Neutrophil (primary cell): ENCODE measurements around the gene SART1.

Source experiments
- H3K27ac ChIP-seq: fragments of 200-600 bp; sonication (generic); 2 replicates; pipeline ENCODE4 v1.5.1; 2016; ENCODE audit warnings: mild to moderate bottlenecking, moderate library complexity
- H3K27me3 ChIP-seq: fragments of 200-600 bp; sonication (generic); 2 replicates; pipeline ENCODE4 v1.6.0; 2016; ENCODE audit warnings: mild to moderate bottlenecking
- H3K36me3 ChIP-seq: fragments of 200-600 bp; sonication (generic); 2 replicates; pipeline ENCODE4 v1.5.1; 2017
- H3K4me1 ChIP-seq, 2 experiments: fragments of 200-600 bp in 1 of 2; sonication (generic) in 1 of 2; 1 replicate in 1 of 2; 2 replicates in 1 of 2; pipeline versions ENCODE4 v1.5.1 to v1.6.1; 2013 to 2016; ENCODE audit warnings: low read depth in 1 of 2, low read length in 1 of 2, mild to moderate bottlenecking in 1 of 2, moderate library complexity in 1 of 2; ENCODE audit not compliant: control insufficient read depth in 1 of 2, insufficient read depth in 1 of 2
- H3K4me3 ChIP-seq, 2 experiments: fragments of 200-600 bp in 1 of 2; sonication (generic) in 1 of 2; 1 replicate in 1 of 2; 2 replicates in 1 of 2; pipeline ENCODE4 v1.5.1; 2013 to 2016; ENCODE audit warnings: low read depth in 1 of 2, low read length in 1 of 2, mild to moderate bottlenecking in 1 of 2, moderate library complexity in 1 of 2
- H3K9me3 ChIP-seq: fragments of 200-600 bp; sonication (generic); 2 replicates; pipeline ENCODE4 v1.5.1; 2016
- CTCF ChIP-seq: fragments of 200-600 bp; sonication (generic); IDR thresholded peaks from 2 replicates; pipeline ENCODE4 v1.5.1; 2016; ENCODE audit warnings: antibody characterized with exemption

Gene SART1

GRCh38 chr11:65934014-65934413 is 27.5 kb upstream of the SART1 start:
- H3K4me3 ChIP-seq: no peak overlapping the region
- no peaks in the 10 kb centered on the region for H3K36me3 ChIP-seq
- H3K9me3 ChIP-seq: no peaks in the 10 kb centered on the region
- H3K27me3 ChIP-seq: peaks cover 6% of the 10 kb centered on the region
- no peaks in the 10 kb centered on the region for H3K4me1 ChIP-seq
- no peak for TF ChIP-seq CTCF
- no peak overlapping the region for H3K27ac ChIP-seq

GRCh38 chr11:65937766-65938165 is 23.8 kb upstream of the SART1 start:
- Histone ChIP-seq H3K36me3 (no peaks in the 10 kb centered on the region), H3K4me1 (peaks cover 11 to 12% of the 10 kb centered on the region in 2 experiments), H3K27ac (no peak overlapping the region), H3K27me3 (peaks cover 6% of the 10 kb centered on the region), H3K4me3 (no peak overlapping the region), H3K9me3 (no peaks in the 10 kb centered on the region)
- no peak for TF ChIP-seq CTCF

- Histone ChIP-seq H3K4me3 (no peak overlapping the region), H3K36me3 (no peaks in the 10 kb centered on the region), H3K27ac (peak overlapping the region; percentile 74), H3K27me3 (peaks cover 6% of the 10 kb centered on the region), H3K4me1 (peaks cover 11 to 12% of the 10 kb centered on the region in 2 experiments), H3K9me3 (no peaks in the 10 kb centered on the region)
- no peak for TF ChIP-seq CTCF
Observed at GRCh38 chr11:65941720-65942310, 19.7 kb upstream of the SART1 start.

- H3K9me3 ChIP-seq: no peaks in the 10 kb centered on the region
- no peak overlapping the region for H3K27ac ChIP-seq
- peaks cover 5% of the 10 kb centered on the region for H3K27me3 ChIP-seq
- H3K4me1 ChIP-seq: peaks cover 11 to 12% of the 10 kb centered on the region in 2 experiments
- TF ChIP-seq CTCF: no peak
- H3K4me3 ChIP-seq: no peak overlapping the region
- H3K36me3 ChIP-seq: no peaks in the 10 kb centered on the region
Observed at GRCh38 chr11:65942531-65942930, 19.0 kb upstream of the SART1 start.

DNA sequence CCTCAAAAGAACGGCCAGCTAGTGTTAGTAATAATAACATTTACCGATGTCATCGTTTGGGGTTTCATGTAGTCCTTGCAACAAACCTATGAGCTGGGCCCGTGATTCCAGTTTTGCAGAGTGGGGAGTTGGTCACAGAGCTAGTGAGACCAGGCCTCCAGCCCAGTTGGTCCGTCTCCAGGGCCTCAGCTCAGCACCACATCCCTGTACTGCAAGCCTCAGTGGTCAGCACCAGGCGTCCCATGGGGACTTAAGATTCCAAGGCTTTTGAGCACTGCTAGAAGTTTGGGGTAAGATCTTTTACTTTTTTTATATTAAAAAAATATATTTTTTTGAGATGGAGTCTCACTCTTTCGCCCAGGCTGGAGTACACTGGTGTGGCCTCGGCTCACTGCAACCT is 17.3 kb upstream of the SART1 start:
- Histone ChIP-seq H3K4me1 (peaks cover 11 to 12% of the 10 kb centered on the region in 2 experiments), H3K27ac (no peak overlapping the region), H3K27me3 (no peaks in the 10 kb centered on the region), H3K36me3 (no peaks in the 10 kb centered on the region), H3K4me3 (no peak overlapping the region), H3K9me3 (no peaks in the 10 kb centered on the region)
- no peak for TF ChIP-seq CTCF
